ENCODE results near the gene RB1.

The RB1 gene

DNA sequence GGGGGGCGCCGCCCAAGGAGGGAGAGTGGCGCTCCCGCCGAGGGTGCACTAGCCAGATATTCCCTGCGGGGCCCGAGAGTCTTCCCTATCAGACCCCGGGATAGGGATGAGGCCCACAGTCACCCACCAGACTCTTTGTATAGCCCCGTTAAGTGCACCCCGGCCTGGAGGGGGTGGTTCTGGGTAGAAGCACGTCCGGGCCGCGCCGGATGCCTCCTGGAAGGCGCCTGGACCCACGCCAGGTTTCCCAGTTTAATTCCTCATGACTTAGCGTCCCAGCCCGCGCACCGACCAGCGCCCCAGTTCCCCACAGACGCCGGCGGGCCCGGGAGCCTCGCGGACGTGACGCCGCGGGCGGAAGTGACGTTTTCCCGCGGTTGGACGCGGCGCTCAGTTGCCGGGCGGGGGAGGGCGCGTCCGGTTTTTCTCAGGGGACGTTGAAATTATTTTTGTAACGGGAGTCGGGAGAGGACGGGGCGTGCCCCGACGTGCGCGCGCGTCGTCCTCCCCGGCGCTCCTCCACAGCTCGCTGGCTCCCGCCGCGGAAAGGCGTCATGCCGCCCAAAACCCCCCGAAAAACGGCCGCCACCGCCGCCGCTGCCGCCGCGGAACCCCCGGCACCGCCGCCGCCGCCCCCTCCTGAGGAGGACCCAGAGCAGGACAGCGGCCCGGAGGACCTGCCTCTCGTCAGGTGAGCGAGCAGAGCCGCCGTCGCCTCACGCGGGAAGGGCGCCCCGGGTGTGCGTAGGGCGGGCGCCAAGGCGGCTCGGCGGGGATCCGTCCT is at the start of gene RB1:
RB1 (plus strand) TSS at position 393 of the 784 bp plus-strand sequence; CDS start at position 555, 162 bp downstream.
- DNase-seq = peak; percentile 70

DNA sequence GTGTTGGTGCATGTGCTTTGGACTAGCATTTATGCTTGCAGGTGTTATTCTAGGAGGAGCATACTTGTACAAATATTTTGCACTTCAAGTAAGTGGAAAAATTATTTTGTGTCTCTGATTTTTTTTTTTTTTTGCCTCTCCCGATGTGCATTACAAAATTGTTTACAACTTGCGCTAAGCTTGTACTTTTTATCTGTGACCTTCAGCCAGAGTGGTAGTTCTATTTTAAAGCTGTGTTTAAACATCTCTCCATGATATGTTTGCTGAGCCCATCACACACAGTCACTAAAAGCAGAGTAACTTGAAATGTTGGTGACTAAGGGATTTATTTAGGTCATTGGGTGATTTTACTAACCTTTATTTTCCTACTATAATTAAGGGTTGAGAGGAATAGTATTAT is 49.7 kb upstream of the RB1 start:
- DNase-seq = no peak

DNA sequence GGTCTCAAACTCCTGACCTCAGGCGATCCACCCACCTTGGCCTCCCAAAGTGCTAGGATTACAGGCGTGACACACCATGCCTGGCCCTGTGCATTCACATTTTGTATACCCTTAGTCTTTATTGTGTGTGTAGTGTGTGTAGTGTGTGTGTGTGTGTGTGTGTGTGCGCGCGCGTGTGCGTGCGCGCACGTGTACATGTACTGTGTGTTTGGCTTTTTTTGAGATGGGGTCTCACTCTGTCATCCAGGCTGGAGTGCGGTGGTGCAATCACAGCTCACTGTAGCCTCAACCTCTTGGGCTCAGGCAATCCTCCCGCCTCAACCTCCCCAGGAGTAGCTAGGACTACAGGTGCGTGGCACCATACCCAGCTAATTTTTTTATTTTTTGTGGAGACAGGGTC is 48.5 kb upstream of the RB1 start:
- DNase-seq = no peak

DNA sequence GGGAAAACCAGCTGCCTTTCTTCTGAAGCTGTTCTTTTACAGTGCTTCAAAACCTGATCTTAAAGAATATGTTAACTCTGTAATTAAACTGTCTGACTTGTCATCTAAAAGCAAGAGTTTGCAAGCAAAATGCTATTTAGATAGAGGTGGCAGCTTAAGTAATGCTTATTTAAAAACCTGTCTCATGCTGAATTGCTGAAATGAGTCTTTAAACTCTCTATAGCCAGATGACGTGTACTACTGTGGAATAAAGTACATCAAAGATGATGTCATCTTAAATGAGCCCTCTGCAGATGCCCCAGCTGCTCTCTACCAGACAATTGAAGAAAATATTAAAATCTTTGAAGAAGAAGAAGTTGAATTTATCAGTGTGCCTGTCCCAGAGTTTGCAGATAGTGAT is 47.6 kb upstream of the RB1 start:
- no peak for DNase-seq

DNA sequence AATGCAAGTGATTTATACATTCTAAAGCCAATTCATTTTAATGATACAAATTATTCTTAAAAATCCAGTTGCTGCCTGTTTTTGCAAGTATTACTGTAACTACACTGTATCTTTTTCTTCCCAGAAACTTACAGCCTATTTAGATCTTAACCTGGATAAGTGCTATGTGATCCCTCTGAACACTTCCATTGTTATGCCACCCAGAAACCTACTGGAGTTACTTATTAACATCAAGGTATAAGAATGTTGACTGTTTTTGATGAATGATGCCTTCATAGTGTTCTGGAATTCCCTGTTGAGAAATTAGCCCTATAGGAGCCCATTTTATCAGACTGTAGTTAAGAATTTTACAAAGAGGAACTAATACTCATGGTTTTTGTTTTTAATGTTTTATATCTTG is 45.5 kb upstream of the RB1 start:
- no peak for DNase-seq

DNA sequence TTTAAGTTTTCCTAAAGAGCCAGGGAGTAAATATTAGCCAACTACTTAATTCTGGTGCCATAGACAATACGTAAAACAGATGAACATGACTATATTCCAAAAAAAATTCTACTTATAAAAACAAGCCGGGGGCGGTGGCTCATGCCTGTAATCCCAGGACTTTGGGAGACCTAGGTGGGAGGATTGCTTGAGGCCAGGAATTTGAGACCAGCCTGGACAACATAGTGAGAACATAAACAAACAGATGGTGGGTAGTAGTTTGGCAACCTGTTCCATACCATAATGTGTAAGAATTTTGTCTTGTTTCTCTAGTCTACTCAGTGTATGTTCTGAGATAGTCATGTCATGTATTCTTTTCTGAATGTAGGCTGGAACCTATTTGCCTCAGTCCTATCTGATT is 45.1 kb upstream of the RB1 start:
- DNase-seq = no peak

DNA sequence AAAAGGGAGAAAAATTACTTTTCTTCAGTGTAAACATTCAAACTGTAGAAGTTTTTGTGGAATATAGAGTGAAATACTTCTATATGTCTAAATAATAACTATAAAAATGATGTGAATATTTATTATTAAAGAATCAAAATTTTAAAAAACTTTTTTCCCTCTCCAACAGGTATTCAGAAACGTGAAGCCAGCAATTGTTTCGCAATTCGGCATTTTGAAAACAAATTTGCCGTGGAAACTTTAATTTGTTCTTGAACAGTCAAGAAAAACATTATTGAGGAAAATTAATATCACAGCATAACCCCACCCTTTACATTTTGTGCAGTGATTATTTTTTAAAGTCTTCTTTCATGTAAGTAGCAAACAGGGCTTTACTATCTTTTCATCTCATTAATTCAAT is 42.6 kb upstream of the RB1 start:
- DNase-seq = no peak

DNA sequence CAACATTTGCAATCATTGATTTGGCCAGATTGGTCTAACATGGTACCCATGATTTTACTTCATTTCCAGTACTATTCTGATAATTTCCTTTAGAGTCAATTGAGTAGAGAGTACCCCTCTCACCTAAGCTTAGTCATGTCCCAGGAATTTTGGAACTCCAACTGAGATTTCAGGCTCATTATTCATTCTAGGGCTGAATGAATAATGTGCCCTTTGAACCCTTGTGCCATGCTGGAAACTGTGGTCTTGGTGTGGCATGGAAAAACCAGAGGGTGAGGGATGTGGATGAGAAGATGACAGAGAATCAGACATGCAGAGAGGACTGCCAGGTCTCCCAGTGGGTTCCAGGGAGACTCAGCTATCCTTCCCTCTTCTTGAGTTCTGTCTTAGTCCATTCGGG is 40.4 kb upstream of the RB1 start:
- no peak for DNase-seq

DNA sequence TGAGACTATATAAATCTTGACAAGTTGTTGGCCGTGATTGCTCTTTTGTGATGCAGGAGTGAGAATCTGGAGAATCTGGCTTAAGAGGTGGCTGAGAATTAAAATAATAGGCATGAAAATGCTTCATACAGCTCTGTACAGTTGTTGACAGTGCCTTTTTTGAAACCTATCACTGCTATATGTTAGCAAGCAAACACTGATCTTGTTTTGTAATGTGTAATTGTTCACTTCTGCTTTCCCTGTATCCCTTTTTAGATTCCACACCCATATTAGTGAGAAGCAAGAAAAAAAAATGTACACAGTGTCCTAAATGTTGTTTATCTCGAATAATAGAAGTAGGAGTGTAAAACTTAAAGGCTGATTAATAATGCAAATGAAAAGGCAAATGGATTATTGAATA is 39.5 kb upstream of the RB1 start:
- DNase-seq = no peak

DNA sequence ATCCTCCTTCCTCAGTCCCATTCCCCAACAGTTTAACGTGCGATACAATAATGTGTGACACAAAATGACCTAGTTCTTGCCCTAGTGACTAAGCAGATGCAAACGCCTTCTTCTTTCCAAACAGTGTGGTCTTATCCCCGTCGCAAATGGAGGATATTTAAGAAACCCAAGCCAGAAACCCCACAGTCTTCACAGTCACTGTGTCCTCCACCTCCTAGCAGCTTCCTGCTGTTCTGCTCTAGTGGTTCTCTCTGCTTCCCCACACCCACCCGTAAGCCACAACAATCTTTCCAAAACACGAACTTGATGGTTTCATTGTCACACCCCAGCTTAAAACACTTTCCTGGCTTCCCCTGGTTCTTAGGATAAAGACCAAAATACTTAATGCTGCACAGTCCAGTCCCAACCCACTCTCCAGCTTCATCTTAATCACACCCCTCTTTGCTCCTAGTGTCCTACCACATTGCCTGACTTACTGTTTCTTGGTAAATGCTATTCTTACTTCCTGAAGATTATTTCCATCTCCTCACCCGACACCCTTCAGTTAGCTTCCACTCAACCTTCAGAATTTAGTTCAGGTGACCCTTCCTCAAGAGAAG is 38.2 kb upstream of the RB1 start:
- DNase-seq = no peak

DNA sequence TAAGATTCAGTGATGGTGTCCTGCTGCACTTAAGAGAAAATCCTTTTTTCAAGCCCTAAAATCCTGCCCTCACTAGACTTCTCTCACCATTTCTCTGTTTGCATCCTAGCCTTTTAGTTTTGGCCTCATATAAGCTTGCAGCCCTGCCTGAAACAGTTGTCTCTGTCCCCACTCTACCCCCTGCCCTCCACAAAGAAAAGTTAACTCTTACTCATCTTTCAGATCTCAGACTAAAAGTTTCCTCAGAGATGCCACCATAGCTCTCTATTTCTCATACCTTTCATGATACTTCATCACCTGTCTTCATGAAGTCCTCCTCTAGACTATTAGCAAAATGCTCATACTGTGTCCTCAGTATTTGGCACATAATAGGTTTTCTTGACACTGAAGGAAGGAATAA is 37.4 kb upstream of the RB1 start:
- no peak for DNase-seq

DNA sequence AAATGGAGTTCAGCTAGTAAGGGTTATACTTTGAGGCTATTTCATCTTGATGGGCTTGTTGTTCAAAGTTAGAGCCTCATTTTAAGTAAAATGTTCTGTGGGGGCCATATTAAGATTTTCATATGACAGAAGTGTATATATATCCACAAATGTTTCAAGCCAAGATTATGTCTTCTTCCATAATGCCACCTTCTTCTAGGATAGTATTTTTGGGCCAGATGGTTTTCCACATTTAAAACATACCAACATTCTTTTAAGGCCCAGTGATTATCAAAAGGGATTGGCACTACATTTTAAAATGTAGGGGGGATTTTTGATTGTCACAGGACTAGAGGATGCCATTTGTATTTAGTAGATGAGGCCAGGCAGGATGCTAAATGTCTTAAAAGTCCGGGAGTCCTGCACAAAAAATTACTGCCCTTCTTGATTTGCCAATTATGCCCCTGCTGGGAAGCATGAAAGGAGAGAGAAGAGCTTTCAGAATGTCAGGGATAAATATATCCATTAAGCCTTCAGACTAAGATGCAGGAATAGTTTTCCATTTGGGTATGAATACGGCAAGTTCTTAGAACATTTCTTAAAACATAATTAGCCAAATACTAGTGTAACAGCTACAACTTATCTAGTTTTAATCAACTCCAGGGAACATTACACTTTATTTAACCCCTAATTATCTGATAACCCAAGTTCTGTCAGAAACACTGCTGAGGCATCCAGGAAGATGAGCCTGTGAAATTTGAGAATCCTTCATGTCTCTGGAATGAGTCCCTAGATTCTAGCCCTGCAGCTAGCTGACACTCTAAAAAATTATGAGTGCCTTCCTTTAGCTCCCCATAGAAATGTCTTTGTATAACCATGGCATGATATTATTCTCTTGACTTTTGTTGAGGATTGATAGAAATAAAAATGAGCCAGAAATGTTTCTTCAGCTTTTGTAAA is 36.6 kb upstream of the RB1 start:
- DNase-seq = no peak

DNA sequence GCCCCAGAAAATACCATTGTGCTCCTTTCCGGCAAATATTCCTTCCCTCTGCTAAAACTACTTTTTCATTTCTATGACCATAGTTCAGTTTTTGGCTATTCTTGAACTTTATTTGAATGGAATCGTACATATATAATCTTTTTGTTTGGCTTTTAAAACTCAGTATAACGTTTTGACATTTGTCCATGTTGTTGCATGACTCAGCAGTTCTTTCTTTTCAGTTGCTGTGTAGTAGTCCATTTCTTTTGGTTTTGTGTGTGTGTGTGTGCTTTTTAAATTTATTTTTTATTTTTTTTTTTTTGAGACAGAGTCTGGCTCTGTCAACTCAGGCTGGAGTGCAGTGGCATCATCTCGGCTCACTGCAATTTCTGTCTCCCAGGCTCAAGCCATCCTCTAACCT is 35.5 kb upstream of the RB1 start:
- DNase-seq = no peak

DNA sequence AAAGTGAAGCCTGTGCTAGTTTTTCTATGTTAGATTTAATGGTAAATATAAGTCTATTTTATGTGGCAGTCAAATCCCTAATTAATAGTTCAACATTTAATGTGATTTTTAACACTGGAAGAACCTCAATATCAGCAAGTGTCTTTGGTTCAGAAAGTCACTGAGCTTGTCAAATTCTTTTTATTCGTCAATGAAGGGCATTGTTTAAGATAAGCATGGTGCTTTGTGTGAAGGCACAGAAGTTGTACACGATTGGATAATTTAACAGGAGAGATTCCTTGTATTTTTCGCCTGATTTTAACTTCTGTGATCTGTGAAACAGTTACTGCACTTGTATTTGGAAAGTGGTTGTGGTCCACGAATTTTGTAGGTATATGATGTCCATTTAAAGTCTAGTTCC is 30.2 kb upstream of the RB1 start:
- DNase-seq = no peak

DNA sequence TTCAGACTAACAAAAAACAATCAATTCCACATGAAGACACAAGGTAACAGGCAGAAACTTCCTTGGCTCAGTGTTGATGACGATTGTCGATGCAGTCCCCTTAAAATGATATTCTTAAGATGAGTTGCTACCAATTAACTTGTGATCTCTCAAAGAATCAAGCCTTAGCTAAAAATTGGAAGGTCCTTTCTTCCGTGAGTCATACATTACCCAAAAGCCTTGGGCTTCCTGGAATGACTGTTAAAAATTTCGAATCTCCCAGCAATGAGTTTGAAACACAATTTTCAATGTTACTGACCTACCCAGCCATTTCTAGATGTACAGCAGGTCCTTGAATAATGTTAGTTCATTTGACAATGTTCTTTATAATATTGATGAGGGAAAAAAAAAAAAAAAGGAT is 28.0 kb upstream of the RB1 start:
- no peak for DNase-seq

DNA sequence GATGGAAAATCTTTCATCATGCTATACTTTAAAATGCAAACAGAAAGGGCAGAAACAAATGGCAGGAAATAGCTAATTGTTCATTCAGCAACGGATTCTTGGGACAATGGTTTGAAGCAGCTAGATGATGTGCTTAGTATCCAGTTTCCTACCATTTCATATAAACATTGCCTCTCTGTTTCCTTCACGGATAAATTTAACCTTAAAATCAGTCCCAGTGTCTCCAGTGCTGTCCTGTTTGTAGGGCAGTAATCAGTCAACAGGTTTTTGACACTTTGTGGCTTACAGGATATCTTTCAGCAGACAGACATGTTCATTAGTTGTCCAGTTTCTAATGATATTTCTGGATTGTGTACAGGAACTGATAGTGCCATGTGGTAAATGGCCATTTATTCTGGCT is 24.7 kb upstream of the RB1 start:
- DNase-seq = no peak

DNA sequence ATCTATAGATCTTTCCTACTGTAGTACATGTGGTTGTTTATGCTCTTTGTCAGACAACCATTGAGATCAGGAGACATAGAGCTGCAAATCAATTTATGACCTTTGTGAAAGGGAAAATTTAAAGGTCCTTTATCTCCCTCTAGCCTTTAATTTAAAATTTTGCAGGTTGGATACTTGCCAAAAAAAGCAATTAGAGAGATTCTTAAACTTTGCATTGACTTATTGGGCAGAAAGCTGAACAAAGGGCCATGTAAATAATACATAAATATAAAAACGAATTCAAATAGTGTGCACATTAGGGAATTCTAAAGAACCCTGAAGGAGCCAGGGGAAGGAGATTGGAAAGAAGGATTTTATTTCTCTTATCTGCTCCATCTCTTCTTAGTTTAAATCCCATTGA is 22.0 kb upstream of the RB1 start:
- DNase-seq = no peak

DNA sequence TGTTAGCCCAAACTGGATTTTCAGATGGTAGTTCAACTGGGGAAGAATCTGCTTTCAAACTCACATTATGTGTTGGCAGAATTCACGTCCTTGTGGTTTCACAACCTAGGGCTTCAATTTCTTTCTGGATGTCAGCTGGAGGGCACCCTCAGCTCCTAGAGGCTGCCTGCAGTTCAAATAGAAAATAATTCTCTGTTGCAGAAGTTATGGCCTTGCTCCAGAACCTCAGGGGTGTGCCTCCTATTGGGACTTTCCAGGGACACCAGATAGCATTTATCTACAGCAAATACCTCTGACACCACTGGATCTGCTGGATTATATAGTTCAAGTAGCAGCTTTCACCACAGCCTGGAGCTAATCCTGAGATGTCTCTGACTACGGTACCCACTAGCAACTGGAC is 11.8 kb upstream of the RB1 start:
- no peak for DNase-seq

DNA sequence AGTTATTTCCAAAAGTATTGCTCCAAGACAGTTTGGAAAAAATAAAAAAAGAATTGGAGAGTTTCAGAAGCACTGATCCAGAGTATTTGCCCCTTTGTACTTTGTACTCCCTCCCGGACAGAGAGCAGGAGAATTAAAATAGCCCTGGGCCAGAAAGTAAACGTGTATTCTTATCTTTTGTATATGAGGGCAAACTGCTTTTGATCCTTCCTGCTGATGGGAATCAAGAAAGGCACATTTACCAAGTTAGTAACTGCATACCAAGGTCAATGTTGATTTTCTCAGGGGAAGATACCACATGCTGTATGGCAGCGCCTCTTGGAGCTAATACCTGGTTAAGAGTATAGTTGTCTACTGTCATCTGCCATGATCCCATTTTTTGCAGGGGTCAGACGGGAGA is 10.9 kb upstream of the RB1 start:
- DNase-seq = no peak

DNA sequence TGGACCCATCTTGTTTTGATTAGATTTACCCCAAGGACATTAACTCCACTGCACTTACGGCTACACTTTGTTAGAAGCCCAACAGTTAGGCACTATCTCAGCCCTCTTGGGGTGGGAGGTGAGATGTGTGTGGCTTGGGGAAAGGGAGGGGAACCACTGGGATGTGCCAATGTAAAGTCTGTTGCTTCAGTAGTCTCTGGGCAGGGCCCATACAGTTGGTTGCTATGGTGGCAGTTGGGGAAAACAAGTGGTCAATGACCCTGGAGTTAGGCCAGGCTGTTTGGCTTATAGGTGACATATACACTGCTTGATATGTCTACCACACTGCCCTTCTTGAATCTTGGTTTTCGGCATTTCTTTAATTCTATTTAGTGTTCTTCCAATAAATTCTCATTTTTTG is 8.9 kb upstream of the RB1 start:
- DNase-seq = no peak

DNA sequence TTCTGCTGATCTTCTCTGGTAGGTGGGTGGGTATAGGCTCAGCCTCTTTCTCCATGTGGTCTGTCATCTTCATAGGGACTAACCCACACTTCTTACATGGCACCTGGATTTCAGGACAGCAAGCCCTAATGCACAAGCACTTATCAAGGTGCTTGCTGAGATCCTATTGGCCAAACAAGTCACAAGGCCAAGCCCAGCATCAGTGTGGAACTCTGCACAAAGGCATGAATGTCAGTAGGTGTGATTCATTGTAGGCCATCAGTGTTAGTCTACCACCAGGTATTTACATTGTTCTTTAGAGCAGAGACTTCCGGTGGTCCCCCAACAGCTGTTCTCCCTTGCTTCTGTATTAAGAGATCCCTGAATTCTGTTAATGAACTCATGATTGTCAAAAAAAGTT is 8.3 kb upstream of the RB1 start:
- no peak for DNase-seq

DNA sequence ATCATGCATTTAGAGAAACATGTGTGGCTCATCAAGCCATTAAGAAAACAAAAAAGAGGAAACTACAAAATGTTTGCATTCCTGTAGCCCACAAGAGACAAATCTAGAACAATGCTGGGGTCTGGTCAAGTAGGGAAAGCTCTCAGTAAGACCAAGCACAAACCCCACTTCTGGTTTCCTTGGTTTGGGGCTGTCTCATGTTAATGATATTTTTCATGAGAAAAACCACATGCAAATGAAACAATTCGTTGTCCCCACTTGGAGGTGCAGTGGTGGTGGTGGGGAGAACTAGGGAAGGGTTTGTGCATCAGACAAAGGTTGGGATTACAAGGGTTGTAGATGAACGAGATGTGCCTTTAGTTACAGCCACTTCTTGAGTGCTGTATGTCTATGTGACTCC is 7.0 kb upstream of the RB1 start:
- no peak for DNase-seq

DNA sequence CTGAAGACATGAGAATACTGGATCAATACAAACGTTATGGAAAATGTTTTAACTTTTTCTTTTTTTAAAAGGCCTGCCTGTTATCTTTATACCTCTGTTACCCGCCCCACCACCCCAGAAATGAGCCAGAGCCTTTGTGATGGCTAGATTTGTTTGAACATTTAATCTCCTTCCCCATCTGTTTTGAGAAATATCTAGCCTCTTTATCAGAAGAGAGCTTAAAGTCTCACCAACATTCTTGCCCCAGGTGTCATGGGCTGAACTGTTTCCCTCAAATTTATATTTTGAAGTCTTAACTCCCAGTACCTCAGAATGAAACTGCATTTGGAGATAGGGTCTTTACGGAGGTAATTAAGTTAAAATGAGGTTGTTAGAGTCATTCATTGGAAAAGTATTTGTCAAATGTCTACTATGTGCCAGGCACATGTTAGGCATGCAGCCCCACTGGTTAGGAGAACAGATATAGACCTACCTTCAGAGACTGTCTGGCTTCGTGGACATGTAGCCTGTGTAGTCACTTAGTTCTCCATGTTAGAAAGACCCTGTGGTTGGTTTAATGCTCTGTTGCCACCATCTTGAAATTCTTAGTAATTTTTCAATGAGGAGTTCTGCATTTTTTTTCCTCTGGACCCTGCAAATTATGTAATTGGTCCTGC is 6.3 kb upstream of the RB1 start:
- DNase-seq = no peak

All from 8988T (cell line).